Posterior vena cava (tissue), 2 donors: ENCODE results near the gene TSHZ3. TPM values are rescaled to one million over a fixed set of nuclear protein-coding genes. Genes with fewer than 3 reads are reported as not detected.

ENCODE experiments used
- DNase-seq: peaks from one replicate; pipeline ENCODE4 v3.0.0-alpha.2; 2020; ENCODE audit warnings: low spot score
- intact Hi-C, 2 donors: fragments of 100-400 bp; cut with DNase I; formaldehyde crosslinking; loops; one replicate each; pipeline versions ENCODE4 v1.14.1 to v1.14.2; 2022 to 2023
- total RNA-seq, 2 donors: library from RNA; stranded (reverse); fragmentation: NEBNext Ultra II Directional; extraction: Animal tissue kit (Norgen Biotek cat#: 25700); gene quantifications; one replicate each; pipeline ENCODE4 v1.2.1, GENCODE V29; 2021
- donor health status: DM: yes; HTN: yes; CAD: no.
- donor health status: DM: yes; HTN: yes; CAD: no.

The TSHZ3 gene
- total RNA-seq, 2 donors from 2014 or later, result 30.8 to 32.1 TPM

DNA sequence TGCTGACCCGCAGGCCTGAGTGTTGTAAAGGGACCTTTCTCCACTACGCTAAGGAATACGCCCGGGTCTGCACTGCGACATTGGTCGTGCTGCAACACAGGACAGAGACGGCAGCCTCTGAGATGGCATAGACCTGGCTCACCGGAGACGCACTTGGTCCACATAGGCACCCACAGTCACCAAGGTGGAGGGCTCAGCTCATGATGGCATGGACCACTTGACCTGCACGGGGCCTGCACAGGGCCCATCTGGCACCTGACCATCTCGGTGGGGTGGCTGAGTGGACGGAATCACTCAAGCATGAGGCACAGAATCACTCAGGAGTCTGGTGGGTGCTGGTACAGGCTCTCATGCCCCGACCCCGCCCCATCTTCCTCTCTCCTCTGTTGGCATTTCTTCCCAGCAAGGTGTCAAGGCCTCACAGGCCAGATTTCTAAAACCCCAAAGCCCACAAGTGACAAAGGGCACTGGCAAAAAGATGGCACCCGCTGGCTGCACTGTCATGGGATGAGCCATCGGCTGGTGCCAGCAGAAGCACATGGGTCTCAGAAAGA is 45.9 kb downstream of the TSHZ3 start:
- no peak for DNase-seq
- intact Hi-C loops, result no loop called here

DNA sequence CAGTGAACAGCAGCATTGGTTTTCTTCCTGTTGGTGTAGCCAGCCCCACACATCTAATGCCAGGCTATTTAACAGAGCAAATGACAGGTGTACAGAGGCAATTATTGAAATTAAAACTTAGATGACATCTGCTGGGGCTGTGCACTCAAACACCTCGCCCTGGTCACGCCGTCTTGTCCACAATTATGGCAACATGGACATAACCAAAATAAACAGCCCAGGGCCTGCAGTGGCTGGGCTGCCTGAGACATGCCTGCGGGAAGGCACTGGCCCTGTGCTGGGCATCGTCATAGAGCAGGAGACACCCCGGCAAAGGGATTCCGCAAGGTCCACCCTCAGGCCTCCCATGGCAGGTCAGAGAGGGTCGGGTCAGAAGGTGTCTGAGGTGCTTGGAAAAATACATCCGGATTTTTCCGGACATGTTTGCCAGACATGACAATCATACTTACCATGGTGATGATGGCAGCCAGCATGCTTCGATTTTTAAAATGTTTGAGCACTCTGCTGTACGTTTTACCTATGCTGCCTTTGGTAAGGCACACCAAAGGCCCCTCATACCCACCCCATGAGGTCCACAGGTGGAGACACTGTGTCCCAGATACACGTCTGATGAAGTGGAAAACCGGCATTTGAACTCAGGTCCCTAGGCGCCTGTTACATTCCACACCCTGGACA is 47.8 kb downstream of the TSHZ3 start:
- DNase-seq, result no peak
- intact Hi-C loops, result no loop called here

- DNase-seq, result no peak
- intact Hi-C loops, result no loop called here
Measured at GRCh38 chr19:31300422-31300821, 48.8 kb downstream of the TSHZ3 start.

DNA sequence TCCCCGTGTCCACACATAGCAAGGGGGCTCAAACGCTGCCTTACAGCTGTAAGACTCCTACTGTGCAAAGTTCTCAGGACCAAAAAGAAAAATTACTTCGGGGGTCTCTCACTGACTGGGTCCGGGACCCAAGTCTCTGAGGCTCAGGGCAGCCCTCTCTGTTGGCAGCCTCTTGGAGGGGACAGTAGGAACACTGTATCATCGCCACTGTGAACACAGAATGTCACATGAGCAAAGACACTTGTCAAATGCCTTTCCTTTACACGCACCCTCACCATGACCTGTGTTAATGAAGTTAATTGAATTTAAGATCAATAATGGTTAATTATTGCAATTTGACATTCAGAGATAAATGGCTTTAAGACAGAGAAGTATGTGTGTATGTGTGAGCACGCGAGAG is 49.6 kb downstream of the TSHZ3 start:
- intact Hi-C loops, result no loop called here
- DNase-seq, result no peak

GRCh38 chr19:31297991-31298390 is 51.2 kb downstream of the TSHZ3 start:
- intact Hi-C loops, result no loop called here
- DNase-seq, result no peak

DNA sequence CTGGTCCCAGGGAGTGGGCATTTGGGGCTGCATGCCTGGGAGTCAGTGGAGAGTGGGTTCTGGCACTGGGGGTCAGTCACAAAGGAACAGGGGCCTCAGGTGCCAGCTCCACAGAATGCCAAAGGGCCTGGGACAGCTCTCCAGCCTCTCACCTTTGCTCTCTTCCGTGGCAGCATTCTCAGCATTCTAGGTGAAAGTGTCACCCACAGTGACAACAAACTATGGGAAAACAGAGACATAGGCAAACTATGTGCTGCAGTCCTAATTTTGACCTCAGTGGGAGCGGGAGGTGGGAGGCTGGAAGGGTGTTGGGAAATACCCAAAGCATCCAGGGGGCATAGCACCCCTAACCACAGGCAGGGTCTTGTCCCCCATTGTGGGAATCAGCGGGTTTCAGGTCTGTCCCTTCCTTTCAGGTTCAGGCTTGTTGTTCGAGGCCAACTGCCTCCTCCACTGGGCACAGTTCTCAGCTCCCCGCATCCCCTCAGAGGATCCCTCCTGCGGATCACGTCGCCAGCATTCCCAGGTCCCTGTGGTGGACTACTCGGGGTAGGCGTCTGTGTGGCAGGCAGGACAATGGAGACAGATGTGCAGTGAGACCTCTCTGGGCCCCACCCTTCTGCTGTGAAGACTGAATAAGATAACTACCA is 52.4 kb downstream of the TSHZ3 start:
- intact Hi-C loops, result no loop called here
- DNase-seq, result no peak

- DNase-seq, result no peak
- intact Hi-C loops, result no loop called here
Measured at GRCh38 chr19:31294189-31294588, 55.0 kb downstream of the TSHZ3 start.

GRCh38 chr19:31292639-31293185 is 56.5 kb downstream of the TSHZ3 start:
- no peak for DNase-seq
- intact Hi-C loops, result no loop called here

DNA sequence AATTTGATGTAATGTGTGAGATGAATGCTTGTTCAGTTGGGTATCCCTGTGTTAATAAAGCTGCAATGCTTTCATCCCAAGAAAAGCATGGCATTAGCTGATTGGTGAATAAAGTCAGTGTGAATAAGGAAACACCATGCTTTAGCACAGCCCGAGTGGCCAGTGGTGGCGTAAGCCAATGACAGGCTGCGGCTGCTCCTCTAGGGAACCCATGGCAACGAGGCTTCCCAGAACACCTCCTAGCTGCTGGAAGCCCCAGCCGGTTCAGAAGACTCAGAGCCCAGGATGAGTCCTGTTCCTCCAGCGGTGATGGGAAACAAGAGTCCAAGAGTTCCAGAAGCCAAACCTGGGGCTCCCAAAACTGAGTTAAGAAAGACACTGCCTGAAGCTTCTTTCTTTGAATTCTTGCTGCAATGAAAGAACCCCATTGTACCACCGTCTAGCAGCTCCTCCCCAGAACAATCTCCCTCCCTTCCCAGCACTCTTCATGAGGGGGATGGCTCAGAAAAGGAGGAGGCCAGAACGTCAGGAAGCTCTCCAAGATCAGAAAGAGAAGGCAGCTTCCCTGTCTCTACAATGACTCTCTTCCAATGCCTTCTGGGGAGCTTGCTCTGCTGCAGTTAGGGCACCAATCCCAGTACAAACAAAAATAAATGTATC is 58.2 kb downstream of the TSHZ3 start:
- peak; percentile 28 for DNase-seq
- intact Hi-C loops, result no loop called here

DNA sequence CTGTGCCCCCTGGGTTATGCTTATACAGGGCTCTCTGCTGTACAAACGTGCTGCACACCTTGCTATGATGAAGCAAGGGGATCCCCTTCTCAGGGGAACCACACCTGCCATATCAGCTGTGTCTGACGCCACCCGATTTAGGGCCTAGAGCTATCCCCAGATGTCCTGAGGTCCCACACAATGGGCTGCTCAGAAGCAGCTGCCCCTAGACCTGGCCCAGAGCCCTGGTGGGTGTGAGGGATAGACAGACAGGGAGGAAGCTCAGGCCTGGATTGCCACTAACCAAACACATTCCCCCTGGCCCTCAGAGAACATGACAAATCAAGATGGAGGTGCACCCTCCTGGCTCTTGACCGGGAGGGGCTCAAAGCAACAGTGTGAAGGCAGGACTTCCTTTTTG is 59.3 kb downstream of the TSHZ3 start:
- intact Hi-C loops, result no loop called here
- peak; percentile 54 for DNase-seq

GRCh38 chr19:31289381-31289880 is 59.8 kb downstream of the TSHZ3 start:
- peak; percentile 38 for DNase-seq
- intact Hi-C loops, result no loop called here

DNA sequence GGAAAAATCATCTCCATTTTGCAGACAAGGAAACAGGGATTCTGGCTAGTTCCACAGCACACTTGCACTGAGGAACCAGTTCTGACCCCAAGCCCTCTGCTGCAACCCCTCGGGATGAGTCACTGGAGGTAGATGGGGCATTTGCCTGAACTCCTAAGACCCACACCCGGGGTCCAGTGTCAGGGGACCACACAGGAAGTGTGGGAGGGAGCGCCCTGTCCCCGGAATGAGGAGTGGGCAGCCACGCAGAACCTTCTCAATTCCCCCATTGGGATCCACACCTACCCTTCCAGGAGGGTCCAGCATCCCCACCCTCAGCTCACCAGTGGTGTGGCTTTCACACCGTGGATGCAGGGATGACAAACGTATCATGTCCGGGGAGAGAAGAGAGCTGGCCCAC is 62.7 kb downstream of the TSHZ3 start:
- DNase-seq, result peak; percentile 26
- intact Hi-C loops, result no loop called here

GRCh38 chr19:31285744-31286143 is 63.5 kb downstream of the TSHZ3 start:
- intact Hi-C loops, result no loop called here

DNA sequence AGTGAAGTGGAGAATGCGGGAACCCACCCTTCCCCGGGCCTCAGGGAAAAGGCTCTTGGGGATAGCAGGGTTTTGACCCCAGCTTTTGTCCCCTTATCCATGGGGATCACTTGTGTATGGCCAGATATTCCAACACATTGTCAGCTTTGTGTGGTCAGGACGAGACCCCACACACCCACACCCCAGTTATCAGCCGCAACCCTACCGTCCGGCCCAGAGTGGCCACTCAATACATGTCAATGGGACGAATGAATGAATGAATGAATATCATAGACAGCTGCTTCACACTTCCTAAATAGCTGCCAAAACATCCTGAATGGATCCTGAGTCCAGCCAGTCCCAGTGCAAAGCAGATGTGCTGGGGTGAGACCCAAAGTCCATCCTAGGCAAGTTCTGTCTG is 64.6 kb downstream of the TSHZ3 start:
- intact Hi-C loops, result loop anchor here in 1 of 2 donors (5.0 kb wide), 1 partner anchor 1697 kb away; no protein-coding TSS in a partner anchor
- peak; percentile 77 for DNase-seq

More at GRCh38 chr19:31285744-31286143, 63.5 kb downstream of the TSHZ3 start:
- no peak for DNase-seq

DNA sequence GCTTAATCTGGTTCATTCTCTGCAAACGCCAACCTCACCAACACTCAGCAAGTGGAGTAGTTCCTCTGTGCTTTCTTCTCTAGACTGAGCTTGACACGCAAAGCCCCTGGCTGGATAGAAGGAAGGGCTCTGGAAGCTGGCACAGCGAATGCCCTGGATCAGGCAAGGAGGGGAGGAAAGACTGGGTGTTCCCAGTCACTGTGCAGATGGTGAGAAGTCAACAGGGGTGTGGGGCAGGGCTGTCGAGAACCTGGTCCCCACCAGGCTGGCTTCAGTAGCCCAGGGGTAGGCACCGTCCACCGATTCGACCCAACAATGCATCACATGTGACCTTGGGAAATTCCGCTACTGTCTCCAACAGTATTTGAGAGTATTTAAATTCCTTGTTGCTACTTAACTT is 65.5 kb downstream of the TSHZ3 start:
- DNase-seq, result peak; percentile 51
- intact Hi-C loops, result loop anchor here in 1 of 2 donors (5.0 kb wide), 1 partner anchor 1696 kb away; no protein-coding TSS in a partner anchor

DNA sequence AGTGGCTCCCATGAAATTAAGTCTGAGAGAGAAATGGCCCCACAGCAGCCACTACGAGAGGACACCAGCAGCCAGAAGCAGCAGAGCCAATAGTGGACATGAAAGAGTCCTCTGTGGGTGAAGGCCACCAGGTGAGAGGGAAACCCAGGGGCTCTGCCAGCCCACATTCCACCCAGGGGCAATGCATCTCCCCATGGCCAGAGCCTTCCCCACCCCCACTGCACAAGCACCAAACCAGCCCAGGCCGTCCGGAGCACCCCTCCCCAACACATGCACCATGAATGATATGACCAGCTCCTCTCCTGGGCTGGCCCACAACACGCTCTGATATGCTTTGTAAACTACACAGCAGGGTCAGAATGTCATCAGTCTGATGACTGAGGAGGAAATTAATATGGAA is 66.9 kb downstream of the TSHZ3 start:
- DNase-seq, result peak; percentile 63
- intact Hi-C loops, result loop anchor here in 1 of 2 donors (5.0 kb wide), 1 partner anchor 1695 kb away; no protein-coding TSS in a partner anchor

- intact Hi-C loops, result loop anchor here in 1 of 2 donors (5.0 kb wide), 1 partner anchor 1693 kb away; no protein-coding TSS in a partner anchor
- no peak for DNase-seq
Measured at GRCh38 chr19:31280287-31281006, 68.8 kb downstream of the TSHZ3 start.

- intact Hi-C loops, result no loop called here
- peak; percentile 19 for DNase-seq
Measured at GRCh38 chr19:31279436-31279765, 69.8 kb downstream of the TSHZ3 start.
